Activated T-cell treated with anti-CD3 and anti-CD28 coated beads, Interleukin-2, amount 50 U/mL, for 72 hours (primary cell): ENCODE results near the gene ZMYND19. TPM values are rescaled to one million over a fixed set of nuclear protein-coding genes. Genes with fewer than 3 reads are reported as not detected.
"Not testable (repeated sequence)": the region's sequence is repeated elsewhere in the genome, so short reads cannot be mapped to it uniquely, and the experiment has no call there.

ENCODE experiments used
- ATAC-seq, 2 donors: fragments of 150-1000 bp; cut with Tn5 transposase; replicated peaks in 1 of 2; 2 replicates each; pipeline ENCODE4 v1.10.0; 2021; ENCODE audit warnings: moderate library complexity in 2 of 2, mild to moderate bottlenecking in 1 of 2
- DNase-seq, 2 donors: peaks; one replicate each; pipeline ENCODE4 v3.0.0; 2021 to 2022; ENCODE audit warnings: mixed read lengths in 1 of 2
- H3K27ac Mint-ChIP-seq: one replicate; pipeline ENCODE4 v1.8.0; 2022; ENCODE audit warnings: mild to moderate bottlenecking, moderate library complexity, mixed read lengths
- H3K27me3 Mint-ChIP-seq: one replicate; pipeline ENCODE4 v1.8.0; 2022; ENCODE audit warnings: low read depth, mixed read lengths
- H3K36me3 Mint-ChIP-seq, 2 donors: one replicate each; pipeline ENCODE4 v1.8.0; 2022; ENCODE audit warnings: mixed read lengths in 2 of 2, mild to moderate bottlenecking in 1 of 2; ENCODE audit not compliant: insufficient read depth in 2 of 2
- H3K4me1 Mint-ChIP-seq: one replicate; pipeline ENCODE4 v1.8.0; 2022; ENCODE audit warnings: low read depth, mixed read lengths
- H3K4me3 Mint-ChIP-seq, 2 donors: one replicate each; pipeline ENCODE4 v1.8.0; 2022; ENCODE audit warnings: mild to moderate bottlenecking in 2 of 2, mixed read lengths in 2 of 2, moderate library complexity in 2 of 2
- H3K9me3 Mint-ChIP-seq, 2 donors: one replicate each; pipeline ENCODE4 v1.8.0; 2022; ENCODE audit warnings: mixed read lengths in 2 of 2
- total RNA-seq, 2 donors: library from RNA; stranded (reverse); gene quantifications; one replicate each; pipeline ENCODE4 v1.2.3, GENCODE V29; 2022

Gene ZMYND19
- total RNA-seq, 2 donors from 2014 or later: 27.4 to 34.5 TPM

GRCh38 chr9:137538058-137538457, 52.3 kb downstream of the ZMYND19 start:
- ATAC-seq (no peak), DNase-seq (no peak)
- Mint-ChIP-seq H3K36me3 (peaks cover 2 to 8% of the 10 kb centered on the region in 2 donors), H3K27ac (no peak overlapping the region), H3K9me3 (peaks cover 0 to 3% of the 10 kb centered on the region in 2 donors), H3K4me3 (no peak overlapping the region), H3K4me1 (peaks cover 34% of the 10 kb centered on the region), H3K27me3 (no peaks in the 10 kb centered on the region)

- not testable (repeated sequence) for H3K9me3 Mint-ChIP-seq, H3K27me3 Mint-ChIP-seq, H3K36me3 Mint-ChIP-seq
- peak in 1 of 2 donors; percentile 23 for ATAC-seq
- peak in 1 of 2 donors; percentile 13 for DNase-seq
- Mint-ChIP-seq H3K4me1 (peaks cover 34% of the 10 kb centered on the region), H3K4me3 (peak overlapping the region; percentile 24 to 50), H3K27ac (peak overlapping the region; percentile 74)
These were observed 53.6 kb downstream of the ZMYND19 start for GRCh38 chr9:137536594-137537131.

GRCh38 chr9:137535120-137535428, 55.2 kb downstream of the ZMYND19 start:
- peaks cover 0 to 3% of the 10 kb centered on the region in 2 donors for H3K9me3 Mint-ChIP-seq
- ATAC-seq (no peak), DNase-seq (no peak)
- no peaks in the 10 kb centered on the region for H3K27me3 Mint-ChIP-seq
- peaks cover 2 to 8% of the 10 kb centered on the region in 2 donors for H3K36me3 Mint-ChIP-seq
- peaks cover 49% of the 10 kb centered on the region for H3K4me1 Mint-ChIP-seq
- no peak overlapping the region for H3K27ac Mint-ChIP-seq
- peak overlapping the region in 1 of 2 donors; percentile 13 for H3K4me3 Mint-ChIP-seq

- H3K4me1 Mint-ChIP-seq: peaks cover 51% of the 10 kb centered on the region
- ATAC-seq: peak in 1 of 2 donors; percentile 45
- peaks cover 2 to 8% of the 10 kb centered on the region in 2 donors for H3K36me3 Mint-ChIP-seq
- H3K4me3 Mint-ChIP-seq: peak overlapping the region in 1 of 2 donors; percentile 13
- H3K27ac Mint-ChIP-seq: no peak overlapping the region
- peak in 1 of 2 donors; percentile 9 for DNase-seq
- peaks cover 0 to 3% of the 10 kb centered on the region in 2 donors for H3K9me3 Mint-ChIP-seq
- no peaks in the 10 kb centered on the region for H3K27me3 Mint-ChIP-seq
These were observed 55.8 kb downstream of the ZMYND19 start for GRCh38 chr9:137534256-137535119.

GRCh38 chr9:137532891-137533468, 57.3 kb downstream of the ZMYND19 start:
- H3K36me3 Mint-ChIP-seq: not testable (repeated sequence)

More at GRCh38 chr9:137532891-137533468, 57.3 kb downstream of the ZMYND19 start:
- H3K4me3 Mint-ChIP-seq, DNase-seq, H3K9me3 Mint-ChIP-seq, H3K27ac Mint-ChIP-seq, ATAC-seq, H3K27me3 Mint-ChIP-seq: not testable (repeated sequence)
- H3K4me1 Mint-ChIP-seq: peaks cover 58% of the 10 kb centered on the region

Other genes with a start within 250 kb of the ZMYND19 start
- 10 to 100 TPM; 23.7 to 26.0 TPM for gene EXD3, start 167.3 kb downstream of the ZMYND19 start, total RNA-seq
- gene NOXA1, start 167.1 kb downstream of the ZMYND19 start, total RNA-seq: 1 to 10 TPM; 1.4 to 1.8 TPM
- gene ENTPD8, start 149.2 kb downstream of the ZMYND19 start, total RNA-seq: not detected
- gene NSMF, start 131.2 kb downstream of the ZMYND19 start, total RNA-seq: 10 to 100 TPM; 20.0 to 28.5 TPM
- 1 to 10 TPM; 6.8 to 8.2 TPM for gene PNPLA7, start 40.1 kb downstream of the ZMYND19 start, total RNA-seq
- 10 to 100 TPM; 26.6 to 28.4 TPM for gene MRPL41, start 38.6 kb downstream of the ZMYND19 start, total RNA-seq
- 10 to 100 TPM; 32.8 to 41.9 TPM for gene DPH7, start 11.6 kb downstream of the ZMYND19 start, total RNA-seq
- gene ARRDC1, start 15.2 kb upstream of the ZMYND19 start, total RNA-seq: 10 to 100 TPM; 45.3 to 47.2 TPM
- 10 to 100 TPM; 67.5 to 69.3 TPM for gene EHMT1, start 28.5 kb upstream of the ZMYND19 start, total RNA-seq